Ectodermal cell (in vitro differentiated cells): ENCODE data around the gene CDK19.
"Not testable (repeated sequence)": the region's sequence is repeated elsewhere in the genome, so short reads cannot be mapped to it uniquely, and the experiment has no call there.

Experiments
- H3K27ac ChIP-seq: 2 replicates; pipeline ENCODE4 v1.7.0; 2013; ENCODE audit warnings: mild to moderate bottlenecking, low read depth, low read length; ENCODE audit not compliant: insufficient read depth, poor library complexity, severe bottlenecking
- H3K27me3 ChIP-seq: 2 replicates; pipeline ENCODE4 v1.7.0; 2013; ENCODE audit warnings: mild to moderate bottlenecking, low read length; ENCODE audit not compliant: insufficient read depth, control insufficient read depth, poor library complexity, severe bottlenecking
- H3K36me3 ChIP-seq: one replicate; pipeline ENCODE4 v1.7.0; 2013; ENCODE audit warnings: low read length; ENCODE audit not compliant: control insufficient read depth, insufficient read depth
- H3K4me1 ChIP-seq: one replicate; pipeline ENCODE4 v1.7.0; 2013; ENCODE audit warnings: low read length; ENCODE audit not compliant: control insufficient read depth, insufficient read depth
- H3K4me3 ChIP-seq: 2 replicates; pipeline ENCODE4 v1.7.0; 2013; ENCODE audit warnings: low read depth, low read length, control low read depth; ENCODE audit not compliant: insufficient read depth
- H3K9me3 ChIP-seq: 2 replicates; pipeline ENCODE4 v1.7.0; 2013; ENCODE audit warnings: mild to moderate bottlenecking, low read length, moderate library complexity; ENCODE audit not compliant: control insufficient read depth
- WGBS, 2 experiments: methylation state at CpG; one replicate each; pipeline ENCODE4 v1.1.7; 2013; ENCODE audit warnings: missing lambda C conversion rate in 2 of 2; 5-methylcytosine and 5-hydroxymethylcytosine counted together

CDK19 gene

GRCh38 chr6:110741517-110741916, 73.8 kb downstream of the CDK19 start:
- H3K36me3 ChIP-seq: peaks cover 22% of the 10 kb centered on the region
- no peaks in the 10 kb centered on the region for H3K9me3 ChIP-seq
- H3K4me3 ChIP-seq: no peak overlapping the region
- no peaks in the 10 kb centered on the region for H3K27me3 ChIP-seq
- 85 to 100% methylated on average over 2 to 3 of the region's 3 CpGs for WGBS, 2 experiments
- H3K27ac ChIP-seq: no peak overlapping the region
- H3K4me1 ChIP-seq: no peaks in the 10 kb centered on the region

GRCh38 chr6:110738899-110739365, 76.3 kb downstream of the CDK19 start:
- no peaks in the 10 kb centered on the region for H3K9me3 ChIP-seq
- no peaks in the 10 kb centered on the region for H3K4me1 ChIP-seq
- H3K27me3 ChIP-seq: no peaks in the 10 kb centered on the region
- H3K36me3 ChIP-seq: peaks cover 16% of the 10 kb centered on the region
- H3K27ac ChIP-seq: no peak overlapping the region
- WGBS, 2 experiments: 92 to 93% methylated on average over 4 of the region's 4 CpGs
- H3K4me3 ChIP-seq: no peak overlapping the region

DNA sequence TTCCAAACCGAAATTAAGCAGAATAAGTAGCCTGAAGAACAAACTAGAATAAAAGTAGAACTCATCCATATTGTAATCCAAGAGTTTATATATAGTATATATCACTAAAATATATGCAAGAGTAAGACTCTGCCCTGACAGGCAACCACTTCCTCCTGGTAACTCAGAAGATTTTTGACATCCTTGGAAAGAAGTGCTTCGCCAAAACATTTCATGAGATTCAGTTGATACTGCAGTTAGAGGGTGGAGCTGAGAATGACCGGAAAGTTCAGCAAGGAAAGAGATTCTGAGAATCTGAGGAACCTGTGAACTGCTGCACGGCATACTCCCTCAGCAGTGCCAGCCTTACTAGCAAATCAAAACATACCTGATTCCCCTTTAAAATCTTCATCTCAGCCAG, 79.6 kb downstream of the CDK19 start:
- Histone ChIP-seq H3K4me3 (no peak overlapping the region), H3K4me1 (no peaks in the 10 kb centered on the region), H3K27me3 (no peaks in the 10 kb centered on the region), H3K36me3 (no peaks in the 10 kb centered on the region), H3K27ac (no peak overlapping the region), H3K9me3 (no peaks in the 10 kb centered on the region)
- 87 to 91% methylated on average over 3 of the region's 4 CpGs for WGBS, 2 experiments

DNA sequence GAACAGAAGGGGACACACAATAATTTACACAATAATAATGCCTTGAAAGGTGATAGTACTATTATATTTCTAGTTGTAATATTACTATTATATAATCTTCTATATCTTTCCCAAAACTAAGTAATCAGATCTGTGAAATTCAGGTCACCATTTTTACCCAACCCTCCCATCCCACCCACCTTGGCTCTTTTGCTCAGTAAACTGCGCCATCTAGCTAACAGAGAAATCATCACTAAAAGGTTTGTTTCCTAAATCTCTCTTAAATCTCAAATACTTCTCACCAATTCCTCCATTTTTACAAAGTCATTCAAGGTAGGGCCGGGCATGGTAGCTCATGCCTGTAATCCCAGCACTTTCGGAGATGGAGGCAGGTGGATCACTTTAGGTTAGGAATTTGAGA, 83.4 kb downstream of the CDK19 start:
- H3K4me3 ChIP-seq: no peak overlapping the region
- H3K27me3 ChIP-seq: no peaks in the 10 kb centered on the region
- H3K9me3 ChIP-seq: no peaks in the 10 kb centered on the region
- H3K27ac ChIP-seq: no peak overlapping the region
- H3K36me3 ChIP-seq: no peaks in the 10 kb centered on the region
- 88 to 93% methylated on average over 3 of the region's 3 CpGs for WGBS, 2 experiments
- no peaks in the 10 kb centered on the region for H3K4me1 ChIP-seq

- 95% methylated on average over 4 of the region's 4 CpGs for WGBS, 2 experiments
- no peak overlapping the region for H3K4me3 ChIP-seq
- no peak overlapping the region for H3K27ac ChIP-seq
- no peaks in the 10 kb centered on the region for H3K4me1 ChIP-seq
- no peaks in the 10 kb centered on the region for H3K9me3 ChIP-seq
- no peaks in the 10 kb centered on the region for H3K36me3 ChIP-seq
- no peaks in the 10 kb centered on the region for H3K27me3 ChIP-seq
Measured at GRCh38 chr6:110731196-110731595, 84.1 kb downstream of the CDK19 start.

- Histone ChIP-seq H3K4me3 (no peak overlapping the region), H3K9me3 (no peaks in the 10 kb centered on the region), H3K4me1 (no peaks in the 10 kb centered on the region), H3K36me3 (no peaks in the 10 kb centered on the region), H3K27me3 (no peaks in the 10 kb centered on the region), H3K27ac (no peak overlapping the region)
- WGBS, 2 experiments: 90 to 91% methylated on average over 1 of the region's 1 CpG
Measured at GRCh38 chr6:110728501-110728900, 86.8 kb downstream of the CDK19 start.

DNA sequence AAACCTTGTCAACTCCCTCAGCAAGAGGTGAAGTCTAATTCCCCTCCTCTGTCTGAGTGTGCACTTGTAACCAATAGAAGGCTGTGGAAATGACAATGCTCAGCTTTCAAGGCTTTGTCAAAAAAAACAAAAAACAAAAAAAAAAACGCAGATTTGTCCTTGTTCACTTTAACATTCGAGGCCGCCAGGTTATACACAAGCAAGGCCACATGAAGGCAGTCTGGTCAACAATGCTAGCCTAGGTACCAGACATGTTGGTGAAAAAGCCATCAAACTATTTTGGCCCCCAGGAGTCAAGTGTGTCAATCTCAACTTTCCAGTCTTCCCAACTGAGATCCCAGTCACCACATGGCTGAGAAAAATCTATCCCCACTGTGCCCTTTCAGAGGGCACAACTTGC, 92.3 kb downstream of the CDK19 start:
- Histone ChIP-seq H3K27ac (no peak overlapping the region), H3K9me3 (no peaks in the 10 kb centered on the region), H3K4me1 (no peaks in the 10 kb centered on the region), H3K36me3 (no peaks in the 10 kb centered on the region), H3K27me3 (no peaks in the 10 kb centered on the region), H3K4me3 (no peak overlapping the region)
- 90 to 91% methylated on average over 3 of the region's 3 CpGs for WGBS, 2 experiments

DNA sequence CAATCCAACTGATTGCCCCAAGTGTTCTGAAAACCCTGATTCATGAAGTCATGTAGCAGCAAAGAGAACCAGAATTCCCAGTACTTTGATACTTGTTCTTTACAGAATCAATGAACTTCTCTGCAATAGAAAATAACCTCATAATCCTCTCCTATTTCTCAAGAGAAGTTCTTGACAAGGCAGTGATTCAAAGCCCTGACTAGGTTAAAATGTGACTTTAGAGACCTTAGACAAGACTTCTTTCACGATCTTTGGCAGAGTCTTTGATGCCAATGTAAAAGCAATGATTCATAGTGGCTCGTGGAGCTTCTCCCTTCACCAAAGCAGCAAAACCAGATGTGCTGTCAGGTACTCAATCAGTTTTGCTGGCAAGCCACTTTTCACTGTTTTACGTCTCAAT, 95.2 kb downstream of the CDK19 start:
- H3K27me3 ChIP-seq: no peaks in the 10 kb centered on the region
- H3K4me3 ChIP-seq: no peak overlapping the region
- H3K9me3 ChIP-seq: no peaks in the 10 kb centered on the region
- no peaks in the 10 kb centered on the region for H3K36me3 ChIP-seq
- 97 to 99% methylated on average over 3 of the region's 3 CpGs for WGBS, 2 experiments
- H3K27ac ChIP-seq: no peak overlapping the region
- H3K4me1 ChIP-seq: no peaks in the 10 kb centered on the region

- not testable (repeated sequence) for H3K27ac ChIP-seq, H3K4me3 ChIP-seq, H3K4me1 ChIP-seq, H3K9me3 ChIP-seq, H3K27me3 ChIP-seq, H3K36me3 ChIP-seq
- WGBS, 2 experiments: 94 to 97% methylated on average over 6 to 7 of the region's 7 CpGs
Measured at GRCh38 chr6:110719601-110720000, 95.7 kb downstream of the CDK19 start.

DNA sequence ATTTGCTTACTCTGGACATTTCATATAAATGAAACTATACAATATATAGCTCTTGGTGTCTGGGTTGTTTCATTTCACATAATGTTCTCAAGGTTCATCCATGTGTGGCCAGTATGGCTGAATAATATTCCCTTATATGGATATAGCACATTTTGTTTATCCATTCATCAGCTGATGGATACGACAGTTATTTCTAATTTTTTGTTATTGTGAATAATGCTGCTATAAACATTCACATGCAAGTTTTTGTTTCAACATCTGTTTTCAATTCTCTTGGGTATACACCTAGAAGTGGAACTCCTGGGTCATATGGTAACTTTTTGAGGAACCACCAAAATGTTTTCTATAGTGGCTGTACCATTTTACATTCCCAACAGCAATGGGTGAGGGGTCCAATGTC, 101.1 kb downstream of the CDK19 start:
- no peaks in the 10 kb centered on the region for H3K36me3 ChIP-seq
- H3K9me3 ChIP-seq: no peaks in the 10 kb centered on the region
- no peak overlapping the region for H3K4me3 ChIP-seq
- H3K27me3 ChIP-seq: no peaks in the 10 kb centered on the region
- 100% methylated on average over 1 of the region's 1 CpG; no CpG with 5 or more reads in 1 of the 2 experiments for WGBS, 2 experiments
- H3K27ac ChIP-seq: no peak overlapping the region
- H3K4me1 ChIP-seq: peaks cover 7% of the 10 kb centered on the region

- Histone ChIP-seq H3K4me3 (no peak overlapping the region), H3K27ac (no peak overlapping the region), H3K4me1 (peaks cover 7% of the 10 kb centered on the region), H3K9me3 (no peaks in the 10 kb centered on the region), H3K27me3 (no peaks in the 10 kb centered on the region), H3K36me3 (no peaks in the 10 kb centered on the region)
- WGBS, 2 experiments: 96 to 100% methylated on average over 1 to 3 of the region's 3 CpGs
Measured at GRCh38 chr6:110712238-110712637, 103.0 kb downstream of the CDK19 start.
